HL-60 (cell line): ENCODE data around the gene IGFBP2.

Experiments
- DNase-seq, 2 experiments: peaks; one replicate each; pipeline ENCODE4 v3.0.0-alpha.2; 2010 to 2020; ENCODE audit warnings: low read depth in 1 of 2, low spot score in 1 of 2
- H3K27ac ChIP-seq: fragments of 250-450 bp; sonication (Bioruptor Pico); replicated peaks from 2 replicates; pipeline ENCODE4 v1.5.1; 2020; ENCODE audit warnings: mild to moderate bottlenecking, moderate library complexity
- H3K27me3 ChIP-seq: fragments of 250-450 bp; sonication (Bioruptor Pico); 2 replicates; pipeline ENCODE4 v1.5.1; 2021; ENCODE audit warnings: mild to moderate bottlenecking, moderate library complexity; ENCODE audit not compliant: insufficient read depth, poor library complexity, severe bottlenecking
- H3K4me3 ChIP-seq: replicated peaks from 2 replicates; pipeline ENCODE4 v1.5.1; 2011; ENCODE audit warnings: mild to moderate bottlenecking, control low read depth, low read length; ENCODE audit not compliant: insufficient read depth
- GABPA ChIP-seq: IDR thresholded peaks from 2 replicates; pipeline ENCODE4 v1.6.1; 2012; ENCODE audit warnings: low read depth
- POLR2AphosphoS5 ChIP-seq: IDR thresholded peaks from 2 replicates; pipeline ENCODE4 v1.6.1; 2012; ENCODE audit warnings: low read depth
- REST ChIP-seq: IDR thresholded peaks from 2 replicates; pipeline ENCODE4 v1.6.1; 2012; ENCODE audit warnings: low read depth; ENCODE audit not compliant: insufficient replicate concordance
- SPI1 ChIP-seq: IDR thresholded peaks from 2 replicates; pipeline ENCODE4 v1.6.1; 2012; ENCODE audit warnings: low read depth, mild to moderate bottlenecking, borderline replicate concordance
- TF ChIP-seq, protein P1 (sequence below): IDR thresholded peaks from one replicate; pipeline ENCODE4 v1.5.1; 2011; ENCODE audit warnings: low read length, control low read depth, inconsistent platforms; ENCODE audit not compliant: insufficient read depth

IGFBP2 gene

DNA sequence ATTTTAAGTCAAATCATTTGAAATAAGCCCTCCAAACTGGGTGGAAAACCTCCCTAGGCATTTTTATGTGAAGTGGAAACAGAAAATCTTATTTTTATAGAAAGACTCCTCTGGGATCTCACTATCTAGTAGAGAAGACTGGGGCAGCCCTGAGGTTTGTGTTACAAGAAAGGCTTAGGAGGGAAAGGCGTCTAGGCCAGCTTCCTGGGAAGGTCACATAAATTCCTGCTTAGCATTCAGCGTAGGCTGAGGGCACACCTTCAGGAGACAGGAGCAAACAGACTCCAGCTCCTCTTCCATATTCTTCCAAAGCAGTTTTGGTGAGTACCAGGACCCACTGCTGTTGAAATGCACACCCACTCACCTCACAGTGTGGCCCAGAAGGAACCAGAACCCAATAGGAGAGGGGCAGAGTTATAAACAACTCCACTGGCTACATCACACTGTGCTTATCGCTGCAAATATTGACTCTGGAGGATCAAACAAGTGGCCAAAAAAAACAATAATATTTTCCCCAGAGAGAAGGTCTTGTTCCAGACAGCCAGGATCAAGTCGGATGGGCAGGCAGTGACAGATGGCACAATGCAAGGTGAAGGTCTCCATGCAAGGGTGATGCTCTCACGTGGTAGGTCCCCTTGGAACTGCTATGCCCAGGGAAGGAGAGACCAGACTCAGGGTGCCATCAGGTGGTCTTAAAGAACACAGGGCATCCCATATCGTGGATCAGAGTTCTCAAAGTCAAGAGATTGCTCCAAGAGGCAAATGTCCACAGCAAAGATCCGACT is 17.7 kb upstream of the IGFBP2 start:
- TF ChIP-seq SPI1, result no peak
- TF ChIP-seq, protein P1, sequence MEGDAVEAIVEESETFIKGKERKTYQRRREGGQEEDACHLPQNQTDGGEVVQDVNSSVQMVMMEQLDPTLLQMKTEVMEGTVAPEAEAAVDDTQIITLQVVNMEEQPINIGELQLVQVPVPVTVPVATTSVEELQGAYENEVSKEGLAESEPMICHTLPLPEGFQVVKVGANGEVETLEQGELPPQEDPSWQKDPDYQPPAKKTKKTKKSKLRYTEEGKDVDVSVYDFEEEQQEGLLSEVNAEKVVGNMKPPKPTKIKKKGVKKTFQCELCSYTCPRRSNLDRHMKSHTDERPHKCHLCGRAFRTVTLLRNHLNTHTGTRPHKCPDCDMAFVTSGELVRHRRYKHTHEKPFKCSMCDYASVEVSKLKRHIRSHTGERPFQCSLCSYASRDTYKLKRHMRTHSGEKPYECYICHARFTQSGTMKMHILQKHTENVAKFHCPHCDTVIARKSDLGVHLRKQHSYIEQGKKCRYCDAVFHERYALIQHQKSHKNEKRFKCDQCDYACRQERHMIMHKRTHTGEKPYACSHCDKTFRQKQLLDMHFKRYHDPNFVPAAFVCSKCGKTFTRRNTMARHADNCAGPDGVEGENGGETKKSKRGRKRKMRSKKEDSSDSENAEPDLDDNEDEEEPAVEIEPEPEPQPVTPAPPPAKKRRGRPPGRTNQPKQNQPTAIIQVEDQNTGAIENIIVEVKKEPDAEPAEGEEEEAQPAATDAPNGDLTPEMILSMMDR, result no peak
- TF ChIP-seq POLR2AphosphoS5, result no peak
- TF ChIP-seq GABPA, result no peak
- H3K27me3 ChIP-seq, result peaks cover 2% of the 10 kb centered on the region
- H3K27ac ChIP-seq, result no peak overlapping the region
- no peak overlapping the region for H3K4me3 ChIP-seq
- no peak for DNase-seq

DNA sequence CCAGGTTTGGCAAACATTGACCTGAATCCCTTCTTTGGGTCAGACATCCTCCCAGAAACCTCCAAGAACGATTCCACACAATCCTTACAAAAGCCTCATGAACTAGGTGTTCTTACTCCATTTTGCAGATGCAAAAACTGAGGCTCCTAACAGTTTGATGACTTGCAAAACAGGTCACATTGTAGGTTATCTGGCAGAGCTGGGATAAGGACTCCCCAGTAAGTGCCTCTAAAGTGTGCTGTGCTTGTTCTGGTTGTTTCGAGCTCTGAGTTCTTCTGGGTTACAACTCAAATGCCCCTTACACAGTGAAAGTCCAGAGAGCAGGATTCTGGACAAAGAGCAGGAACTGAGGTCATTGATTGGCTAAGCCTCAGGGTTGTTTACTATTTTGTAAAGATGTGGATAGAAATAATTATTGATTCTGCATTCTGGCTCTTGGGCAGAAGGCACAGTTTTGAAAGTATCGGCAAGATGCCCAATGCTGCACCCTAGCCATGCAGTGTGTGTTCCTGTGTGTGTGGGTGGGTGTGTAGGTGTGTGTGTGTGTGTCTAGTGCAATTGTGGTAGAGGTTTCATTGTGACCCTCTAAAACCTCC is 17.0 kb upstream of the IGFBP2 start:
- no peak for DNase-seq
- peaks cover 2% of the 10 kb centered on the region for H3K27me3 ChIP-seq
- H3K27ac ChIP-seq, result no peak overlapping the region
- TF ChIP-seq GABPA (no peak), REST (no peak), SPI1 (no peak), POLR2AphosphoS5 (no peak)
- TF ChIP-seq, protein P1, result no peak
- no peak overlapping the region for H3K4me3 ChIP-seq

GRCh38 chr2:216617159-216617815 is 15.9 kb upstream of the IGFBP2 start:
- H3K27me3 ChIP-seq, result peaks cover 2% of the 10 kb centered on the region
- no peak overlapping the region for H3K4me3 ChIP-seq
- TF ChIP-seq SPI1 (no peak), POLR2AphosphoS5 (no peak), REST (no peak), GABPA (no peak)
- TF ChIP-seq, protein P1, result no peak
- no peak overlapping the region for H3K27ac ChIP-seq
- DNase-seq, result no peak
